KOPT-K1 (cell line): ENCODE data around the gene F13A1.

ENCODE experiments used
- H3K27ac ChIP-seq: fragments of 200-600 bp; sonication (generic); 2 replicates; pipeline ENCODE4 v1.5.1; 2016; ENCODE audit warnings: antibody characterized with exemption, mild to moderate bottlenecking, low read depth, low read length; ENCODE audit not compliant: poor library complexity, severe bottlenecking
- H3K36me3 ChIP-seq: fragments of 200-600 bp; sonication (generic); 2 replicates; pipeline ENCODE4 v1.5.1; 2017; ENCODE audit warnings: antibody characterized with exemption, mild to moderate bottlenecking, low read length, moderate library complexity; ENCODE audit not compliant: insufficient read depth
- H3K9me3 ChIP-seq: fragments of 200-600 bp; sonication (generic); 2 replicates; pipeline ENCODE4 v1.5.1; 2017; ENCODE audit warnings: antibody characterized with exemption, low read length, mild to moderate bottlenecking; ENCODE audit not compliant: insufficient read depth, poor library complexity, severe bottlenecking

Gene F13A1

DNA sequence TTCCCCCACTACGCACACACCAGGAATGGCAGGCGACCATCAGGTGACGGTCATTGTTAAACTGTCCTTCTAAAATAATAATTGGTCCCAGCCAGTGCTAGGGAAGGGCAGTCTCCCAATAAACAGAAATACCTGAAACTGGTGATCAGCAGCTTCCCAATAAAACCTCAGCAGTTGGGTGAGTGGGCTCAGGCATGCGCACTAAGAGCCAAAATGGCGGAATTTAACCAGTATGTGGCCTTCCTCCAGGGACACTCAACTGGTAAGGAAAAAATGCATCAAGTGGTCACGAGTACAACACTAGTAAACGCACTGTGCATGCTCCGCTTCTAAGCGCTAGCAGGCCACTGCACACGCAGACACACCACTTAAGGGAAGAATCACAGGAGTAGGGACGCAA, 34.8 kb downstream of the F13A1 start:
- H3K27ac ChIP-seq, result no peak overlapping the region
- H3K9me3 ChIP-seq, result no peaks in the 10 kb centered on the region

GRCh38 chr6:6284221-6284966, 36.1 kb downstream of the F13A1 start:
- no peaks in the 10 kb centered on the region for H3K9me3 ChIP-seq
- no peak overlapping the region for H3K27ac ChIP-seq
- no peaks in the 10 kb centered on the region for H3K36me3 ChIP-seq

More for the DNA sequence above, 34.8 kb downstream of the F13A1 start:
- no peaks in the 10 kb centered on the region for H3K36me3 ChIP-seq

GRCh38 chr6:6283746-6284145, 36.7 kb downstream of the F13A1 start:
- no peaks in the 10 kb centered on the region for H3K9me3 ChIP-seq
- H3K27ac ChIP-seq, result no peak overlapping the region
- H3K36me3 ChIP-seq, result no peaks in the 10 kb centered on the region

DNA sequence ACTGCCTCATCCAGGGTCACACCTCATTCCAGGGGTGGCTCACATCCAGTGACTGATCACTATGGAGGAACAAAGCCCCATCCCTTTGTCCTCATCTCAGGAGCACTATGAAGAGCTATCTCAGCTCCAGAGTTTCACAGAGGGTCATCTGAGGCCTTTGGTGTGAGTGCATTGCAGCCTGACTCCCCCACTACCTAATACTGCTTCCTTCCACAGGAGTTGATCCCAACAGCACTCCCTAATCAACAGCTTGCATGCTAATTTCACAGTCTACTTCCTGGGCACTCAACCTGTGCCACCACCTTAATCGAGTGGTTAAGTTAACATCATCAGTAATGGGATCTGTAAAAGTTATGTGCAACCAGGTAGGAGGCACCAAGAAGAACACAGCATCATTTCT, 37.7 kb downstream of the F13A1 start:
- Histone ChIP-seq H3K9me3 (no peaks in the 10 kb centered on the region), H3K27ac (no peak overlapping the region), H3K36me3 (no peaks in the 10 kb centered on the region)

GRCh38 chr6:6277413-6277812, 43.0 kb downstream of the F13A1 start:
- Histone ChIP-seq H3K27ac (no peak overlapping the region), H3K36me3 (no peaks in the 10 kb centered on the region), H3K9me3 (no peaks in the 10 kb centered on the region)

- Histone ChIP-seq H3K27ac (no peak overlapping the region), H3K36me3 (no peaks in the 10 kb centered on the region), H3K9me3 (peaks cover 11% of the 10 kb centered on the region)
Observed at GRCh38 chr6:6270948-6271535, 49.4 kb downstream of the F13A1 start.

GRCh38 chr6:6260196-6260722, 60.2 kb downstream of the F13A1 start:
- H3K9me3 ChIP-seq, result no peaks in the 10 kb centered on the region
- H3K27ac ChIP-seq, result no peak overlapping the region
- H3K36me3 ChIP-seq, result no peaks in the 10 kb centered on the region

DNA sequence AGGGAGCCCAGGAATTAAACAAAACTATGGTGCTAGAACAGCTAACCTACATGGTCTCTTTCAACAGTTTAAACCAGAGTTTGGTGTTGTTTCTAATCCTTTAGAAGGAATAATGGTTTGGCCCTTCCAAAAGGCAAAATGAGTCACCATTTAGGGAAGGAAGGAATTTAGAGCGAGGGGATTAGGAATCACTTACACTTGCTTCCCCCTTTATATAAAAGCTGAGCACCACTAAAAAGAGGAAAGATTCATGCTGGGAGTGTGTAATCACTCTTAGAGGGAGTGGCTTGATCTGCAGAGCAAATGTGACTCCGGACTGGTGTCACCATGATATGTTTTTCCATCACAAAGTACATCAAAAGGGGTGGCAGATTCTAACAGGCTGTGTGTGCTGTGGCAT, 63.6 kb downstream of the F13A1 start:
- Histone ChIP-seq H3K36me3 (no peaks in the 10 kb centered on the region), H3K27ac (no peak overlapping the region), H3K9me3 (no peaks in the 10 kb centered on the region)

DNA sequence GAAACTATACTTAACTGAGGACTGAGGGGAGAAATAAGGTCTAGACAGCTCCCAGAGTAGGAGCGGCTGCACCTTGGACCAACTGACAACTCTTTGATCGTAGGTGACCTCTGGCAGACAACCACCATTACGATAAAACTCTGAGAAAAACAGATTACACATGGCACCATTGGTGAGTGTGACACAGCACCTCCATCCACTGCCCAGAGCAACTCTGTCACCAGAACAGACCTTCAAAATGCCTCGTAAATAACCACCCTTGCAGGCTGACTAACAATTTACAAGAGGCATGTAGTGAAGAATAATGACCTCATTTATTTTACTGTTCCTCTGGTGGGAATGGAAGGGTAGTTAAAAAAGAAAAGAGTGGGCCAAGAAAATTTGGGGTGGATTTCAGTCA, 64.2 kb downstream of the F13A1 start:
- Histone ChIP-seq H3K27ac (no peak overlapping the region), H3K36me3 (no peaks in the 10 kb centered on the region), H3K9me3 (no peaks in the 10 kb centered on the region)

DNA sequence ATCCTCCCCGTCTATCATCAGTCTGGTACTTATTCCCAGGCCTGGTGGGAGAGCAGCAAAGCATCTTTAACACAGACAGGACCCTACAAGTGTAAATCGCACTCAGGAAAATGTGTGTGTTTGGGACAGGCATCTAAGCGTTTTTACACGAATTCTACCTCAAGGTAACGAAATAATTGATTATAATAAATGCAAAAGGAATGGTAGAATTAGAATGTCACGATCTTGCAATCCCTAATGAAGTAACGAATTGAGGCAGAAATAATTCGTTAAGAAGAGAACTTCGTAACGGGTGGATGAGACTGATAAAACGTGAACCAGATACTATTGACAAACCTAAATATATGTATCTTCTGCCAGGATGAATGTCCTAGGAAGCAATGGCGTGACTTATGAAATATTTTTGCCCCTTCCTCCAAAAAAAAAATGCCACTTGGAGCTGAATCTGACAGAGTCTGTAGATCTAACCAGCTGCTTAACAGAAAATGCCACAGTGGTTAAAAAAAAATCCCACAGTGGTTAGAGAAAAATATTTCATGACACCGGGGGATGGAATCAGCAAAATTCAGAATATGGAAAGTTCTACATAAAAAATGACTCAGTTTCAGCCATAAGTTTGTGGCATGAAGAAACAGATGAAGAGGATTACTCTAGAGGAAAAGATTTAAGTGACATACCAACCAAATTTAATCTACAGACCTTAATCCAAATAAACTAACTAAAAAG, 68.7 kb downstream of the F13A1 start:
- Histone ChIP-seq H3K27ac (no peak overlapping the region), H3K9me3 (no peaks in the 10 kb centered on the region), H3K36me3 (no peaks in the 10 kb centered on the region)

GRCh38 chr6:6248651-6249050, 71.8 kb downstream of the F13A1 start:
- H3K27ac ChIP-seq, result no peak overlapping the region
- no peaks in the 10 kb centered on the region for H3K9me3 ChIP-seq
- H3K36me3 ChIP-seq, result no peaks in the 10 kb centered on the region

GRCh38 chr6:6246544-6246943, 73.9 kb downstream of the F13A1 start:
- Histone ChIP-seq H3K27ac (no peak overlapping the region), H3K36me3 (no peaks in the 10 kb centered on the region), H3K9me3 (no peaks in the 10 kb centered on the region)

- Histone ChIP-seq H3K9me3 (no peaks in the 10 kb centered on the region), H3K27ac (no peak overlapping the region), H3K36me3 (no peaks in the 10 kb centered on the region)
Observed at GRCh38 chr6:6244624-6245023, 75.8 kb downstream of the F13A1 start.

- no peak overlapping the region for H3K27ac ChIP-seq
- H3K9me3 ChIP-seq, result no peaks in the 10 kb centered on the region
- no peaks in the 10 kb centered on the region for H3K36me3 ChIP-seq
Observed at GRCh38 chr6:6243846-6244245, 76.6 kb downstream of the F13A1 start.
